ENCODE data around the gene SLC12A4. TPM values are rescaled to one million over a fixed set of nuclear protein-coding genes. Genes with fewer than 3 reads are reported as not detected.
"Not testable (repeated sequence)": the region's sequence is repeated elsewhere in the genome, so short reads cannot be mapped to it uniquely, and the experiment has no call there.

SLC12A4 gene
- total RNA-seq, 2 donors from 2014 or later: 34.6 to 47.0 TPM

DNA sequence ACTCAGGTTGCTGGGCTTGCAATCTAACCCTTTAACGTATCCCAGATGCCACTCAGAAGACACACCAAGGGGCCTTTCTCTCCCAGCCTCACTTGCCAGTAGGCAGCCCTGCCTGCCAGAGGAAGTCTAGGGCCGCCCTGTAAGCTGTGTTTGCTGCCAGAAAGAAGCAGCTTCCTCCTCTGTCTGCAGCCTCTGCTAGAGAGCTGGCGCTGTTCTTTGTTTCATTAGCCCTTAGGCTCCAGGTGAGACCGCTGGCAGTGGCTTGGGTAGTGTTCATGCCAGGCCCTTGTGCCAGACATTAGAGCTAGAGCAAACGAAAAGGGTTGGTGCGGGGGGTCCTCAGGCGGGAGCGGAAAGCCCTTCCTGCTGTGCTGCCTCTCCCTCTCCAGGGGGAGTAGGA lies 45.7 kb downstream of the SLC12A4 start:
- peaks cover 8% of the 10 kb centered on the region for H3K36me3 Mint-ChIP-seq (ENCODE audit: low read depth)
- H3K27ac Mint-ChIP-seq: peak overlapping the region; percentile 89
- no peak for ATAC-seq (replicated peaks)
- H3K4me1 Mint-ChIP-seq: peaks cover 14% of the 10 kb centered on the region
- H3K9me3 Mint-ChIP-seq: no peaks in the 10 kb centered on the region
- H3K4me3 Mint-ChIP-seq: no peak overlapping the region
- H3K27me3 Mint-ChIP-seq: no peaks in the 10 kb centered on the region

GRCh38 chr16:67922221-67922620 lies 46.2 kb downstream of the SLC12A4 start:
- Mint-ChIP-seq H3K4me1 (peaks cover 20% of the 10 kb centered on the region), H3K36me3 (ENCODE audit: low read depth) (peaks cover 10% of the 10 kb centered on the region), H3K27me3 (no peaks in the 10 kb centered on the region), H3K27ac (peak overlapping the region; percentile 89), H3K4me3 (no peak overlapping the region), H3K9me3 (no peaks in the 10 kb centered on the region)
- ATAC-seq (replicated peaks): no peak

GRCh38 chr16:67919622-67920221 lies 48.7 kb downstream of the SLC12A4 start:
- Mint-ChIP-seq H3K27me3 (no peaks in the 10 kb centered on the region), H3K36me3 (ENCODE audit: low read depth) (peaks cover 10% of the 10 kb centered on the region), H3K4me1 (peaks cover 21% of the 10 kb centered on the region), H3K27ac (no peak overlapping the region), H3K4me3 (no peak overlapping the region), H3K9me3 (no peaks in the 10 kb centered on the region)
- no peak for ATAC-seq (replicated peaks)

DNA sequence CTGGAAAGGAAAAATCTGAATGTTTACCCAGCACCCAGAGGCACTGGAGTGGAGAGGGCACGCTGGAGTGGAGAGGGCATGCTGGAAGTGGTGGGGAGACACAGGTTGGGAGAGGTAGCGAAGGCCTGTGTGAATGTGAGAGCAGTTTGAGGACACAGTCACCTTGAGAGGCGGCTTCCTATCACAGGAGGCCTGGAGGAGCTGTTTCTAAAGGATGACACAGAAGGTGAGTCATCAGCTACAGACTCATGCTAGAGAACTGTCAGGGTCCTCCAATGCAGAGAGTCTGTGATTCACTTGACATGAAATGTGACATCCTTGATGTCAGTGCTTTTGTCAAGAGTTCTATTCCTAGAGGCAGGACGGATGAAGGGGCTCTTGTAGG lies 50.6 kb downstream of the SLC12A4 start:
- Mint-ChIP-seq H3K9me3 (no peaks in the 10 kb centered on the region), H3K36me3 (ENCODE audit: low read depth) (peaks cover 10% of the 10 kb centered on the region), H3K27me3 (no peaks in the 10 kb centered on the region), H3K4me1 (peaks cover 21% of the 10 kb centered on the region), H3K27ac (peak overlapping the region; percentile 88), H3K4me3 (peak overlapping the region; percentile 54)
- ATAC-seq (replicated peaks): peak; percentile 100

- peak overlapping the region; percentile 88 for H3K27ac Mint-ChIP-seq
- no peaks in the 10 kb centered on the region for H3K27me3 Mint-ChIP-seq
- peaks cover 10% of the 10 kb centered on the region for H3K36me3 Mint-ChIP-seq (ENCODE audit: low read depth)
- peaks cover 20% of the 10 kb centered on the region for H3K4me1 Mint-ChIP-seq
- peak; percentile 5 for ATAC-seq (replicated peaks)
- peak overlapping the region; percentile 54 for H3K4me3 Mint-ChIP-seq
- no peaks in the 10 kb centered on the region for H3K9me3 Mint-ChIP-seq
Measured at GRCh38 chr16:67917140-67917851, 51.1 kb downstream of the SLC12A4 start.

GRCh38 chr16:67915831-67916723 lies 52.4 kb downstream of the SLC12A4 start:
- Mint-ChIP-seq H3K9me3 (no peaks in the 10 kb centered on the region), H3K27ac (peak overlapping the region; percentile 90), H3K27me3 (no peaks in the 10 kb centered on the region), H3K4me1 (peaks cover 12% of the 10 kb centered on the region), H3K36me3 (ENCODE audit: low read depth) (peaks cover 10% of the 10 kb centered on the region), H3K4me3 (no peak overlapping the region)
- no peak for ATAC-seq (replicated peaks)

DNA sequence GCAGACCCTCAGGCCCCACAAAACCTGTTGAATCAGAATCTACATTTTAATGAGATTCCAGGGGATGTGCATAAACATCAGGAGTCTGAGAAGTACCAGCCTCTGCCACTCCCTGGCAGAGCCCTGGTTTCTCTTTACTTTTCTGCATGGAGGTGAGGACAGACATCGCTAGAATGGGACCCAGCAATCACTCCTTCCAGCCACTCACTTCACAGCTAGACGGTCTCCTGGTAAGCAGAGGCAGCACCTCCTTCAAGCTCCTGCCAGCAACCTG lies 53.0 kb downstream of the SLC12A4 start:
- not testable (repeated sequence) for ATAC-seq (replicated peaks)

DNA sequence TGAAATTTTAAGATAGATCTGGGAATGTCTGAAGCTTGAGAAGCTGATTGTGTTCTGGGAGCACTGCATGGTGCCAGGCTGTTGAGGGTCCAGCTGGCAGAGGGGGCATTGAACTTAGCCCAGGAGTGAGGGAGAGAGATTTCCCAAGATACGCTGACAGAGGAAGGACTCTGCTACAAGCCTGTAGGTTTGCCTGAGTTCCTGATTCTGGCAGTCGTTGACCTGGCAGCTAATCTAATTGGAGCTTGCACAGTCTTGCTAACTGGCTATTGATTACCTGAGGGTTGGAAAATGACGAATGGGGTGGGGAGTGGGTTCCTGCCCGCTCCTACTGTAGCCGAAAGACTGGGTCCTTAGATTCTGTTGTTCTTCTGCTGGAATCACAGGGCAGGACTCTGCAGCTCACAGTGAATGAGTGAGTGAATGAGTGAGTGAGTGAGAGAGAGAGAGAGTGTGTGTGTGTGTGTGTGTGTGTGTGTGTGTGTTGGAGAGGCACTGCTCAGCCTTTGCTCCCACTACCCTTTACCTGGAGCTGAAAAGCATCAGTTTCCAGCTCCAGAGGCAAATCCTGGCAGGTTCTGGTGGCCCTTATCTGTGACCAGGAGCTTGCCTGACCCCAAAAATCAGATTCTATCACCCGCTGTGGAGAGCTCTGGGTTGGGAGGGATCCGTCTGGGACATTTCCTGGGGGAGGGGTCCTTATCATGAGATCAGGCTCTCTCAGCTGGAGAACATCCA lies 53.5 kb downstream of the SLC12A4 start:
- Mint-ChIP-seq H3K9me3 (no peaks in the 10 kb centered on the region), H3K36me3 (ENCODE audit: low read depth) (peaks cover 12% of the 10 kb centered on the region), H3K27me3 (no peaks in the 10 kb centered on the region), H3K27ac (peak overlapping the region; percentile 27), H3K4me3 (no peak overlapping the region), H3K4me1 (peaks cover 13% of the 10 kb centered on the region)
- no peak for ATAC-seq (replicated peaks)

More for the DNA sequence above, 53.0 kb downstream of the SLC12A4 start:
- H3K9me3 Mint-ChIP-seq, H3K4me3 Mint-ChIP-seq, H3K27me3 Mint-ChIP-seq: not testable (repeated sequence)
- Mint-ChIP-seq H3K27ac (peak overlapping the region; percentile 90), H3K4me1 (peaks cover 12% of the 10 kb centered on the region), H3K36me3 (ENCODE audit: low read depth) (peaks cover 10% of the 10 kb centered on the region)

- peak; percentile 74 for ATAC-seq (replicated peaks)
- Mint-ChIP-seq H3K27ac (peak overlapping the region; percentile 41), H3K36me3 (ENCODE audit: low read depth) (peaks cover 8% of the 10 kb centered on the region), H3K9me3 (no peaks in the 10 kb centered on the region), H3K4me1 (peaks cover 9% of the 10 kb centered on the region), H3K4me3 (no peak overlapping the region), H3K27me3 (no peaks in the 10 kb centered on the region)
Measured at GRCh38 chr16:67910158-67910557, 58.3 kb downstream of the SLC12A4 start.

DNA sequence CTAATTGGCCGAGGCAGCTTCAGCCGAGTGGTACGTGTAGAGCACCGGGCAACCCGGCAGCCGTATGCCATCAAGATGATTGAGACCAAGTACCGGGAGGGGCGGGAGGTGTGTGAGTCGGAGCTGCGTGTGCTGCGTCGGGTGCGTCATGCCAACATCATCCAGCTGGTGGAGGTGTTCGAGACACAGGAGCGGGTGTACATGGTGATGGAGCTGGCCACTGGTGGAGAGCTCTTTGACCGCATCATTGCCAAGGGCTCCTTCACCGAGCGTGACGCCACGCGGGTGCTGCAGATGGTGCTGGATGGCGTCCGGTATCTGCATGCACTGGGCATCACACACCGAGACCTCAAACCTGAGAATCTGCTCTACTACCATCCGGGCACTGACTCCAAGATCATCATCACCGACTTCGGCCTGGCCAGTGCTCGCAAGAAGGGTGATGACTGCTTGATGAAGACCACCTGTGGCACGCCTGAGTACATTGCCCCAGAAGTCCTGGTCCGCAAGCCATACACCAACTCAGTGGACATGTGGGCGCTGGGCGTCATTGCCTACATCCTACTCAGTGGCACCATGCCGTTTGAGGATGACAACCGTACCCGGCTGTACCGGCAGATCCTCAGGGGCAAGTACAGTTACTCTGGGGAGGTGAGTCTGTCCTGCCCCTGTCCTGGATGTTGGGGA lies 59.2 kb downstream of the SLC12A4 start:
- Mint-ChIP-seq H3K4me1 (peaks cover 12% of the 10 kb centered on the region), H3K4me3 (no peak overlapping the region), H3K27ac (peak overlapping the region; percentile 41), H3K9me3 (no peaks in the 10 kb centered on the region), H3K27me3 (no peaks in the 10 kb centered on the region), H3K36me3 (ENCODE audit: low read depth) (peaks cover 8% of the 10 kb centered on the region)
- ATAC-seq (replicated peaks): no peak

DNA sequence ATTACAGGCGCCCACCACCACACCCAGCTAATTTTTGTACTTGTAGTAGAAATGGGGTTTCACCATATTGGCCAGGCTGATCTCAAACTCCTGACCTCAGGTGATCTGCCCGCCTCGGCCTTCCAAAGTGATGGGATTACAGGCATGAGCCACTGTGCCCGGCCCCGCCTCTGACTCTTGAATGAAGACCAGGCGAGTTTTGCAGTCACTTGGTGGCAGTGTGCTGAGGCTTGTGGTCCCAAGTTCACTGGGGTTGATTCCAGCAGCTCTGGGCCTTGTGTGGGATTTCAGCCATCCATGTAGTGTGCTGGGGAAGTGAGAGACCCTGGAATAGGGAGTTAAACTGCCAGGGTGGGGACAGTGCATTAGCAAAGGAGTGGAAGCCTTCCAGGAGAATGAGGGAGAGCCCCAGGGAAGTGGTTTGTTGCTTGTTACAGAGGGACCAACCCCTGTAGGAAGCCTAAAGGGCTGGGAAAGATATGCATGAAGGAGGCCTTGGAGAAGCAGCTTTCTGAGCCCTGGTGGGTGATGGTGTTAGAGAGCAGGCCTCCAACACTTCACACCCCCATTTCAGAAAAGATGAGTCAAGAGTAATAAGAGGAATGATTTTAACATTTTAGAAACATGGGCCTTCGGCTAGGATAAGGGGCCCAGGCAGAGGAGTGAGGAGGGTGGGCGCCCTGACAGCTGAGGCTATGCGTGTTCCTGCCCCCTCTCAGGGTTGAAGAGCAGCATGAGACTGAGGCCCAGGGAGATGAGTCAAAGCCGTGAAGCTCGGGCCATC lies 60.8 kb downstream of the SLC12A4 start:
- Mint-ChIP-seq H3K4me1 (peaks cover 12% of the 10 kb centered on the region), H3K9me3 (no peaks in the 10 kb centered on the region), H3K36me3 (ENCODE audit: low read depth) (peaks cover 21% of the 10 kb centered on the region), H3K27me3 (no peaks in the 10 kb centered on the region), H3K27ac (peak overlapping the region; percentile 73), H3K4me3 (no peak overlapping the region)
- ATAC-seq (replicated peaks): no peak

DNA sequence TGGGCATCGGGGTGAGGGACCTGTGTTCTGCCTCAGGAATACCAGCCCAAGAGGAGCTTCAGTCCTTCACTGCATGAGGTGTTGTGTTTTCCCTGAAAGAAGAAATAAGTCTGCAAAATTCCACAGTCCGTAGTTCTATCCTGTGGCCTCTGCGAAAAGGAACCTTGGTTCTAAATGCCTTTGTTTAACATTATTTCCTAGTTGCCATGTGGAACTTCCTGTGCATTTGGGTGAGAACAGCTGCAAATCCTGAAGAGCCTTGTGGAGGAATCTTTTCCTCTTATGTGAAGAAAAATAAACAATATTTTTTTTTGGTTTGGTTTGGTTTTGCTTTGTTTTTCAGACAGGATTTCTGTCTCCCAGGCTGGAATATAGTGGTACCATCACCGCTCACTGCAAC lies 65.6 kb downstream of the SLC12A4 start:
- H3K27me3 Mint-ChIP-seq: no peaks in the 10 kb centered on the region
- no peaks in the 10 kb centered on the region for H3K9me3 Mint-ChIP-seq
- peaks cover 13% of the 10 kb centered on the region for H3K36me3 Mint-ChIP-seq (ENCODE audit: low read depth)
- H3K27ac Mint-ChIP-seq: peak overlapping the region; percentile 35
- no peak overlapping the region for H3K4me3 Mint-ChIP-seq
- ATAC-seq (replicated peaks): no peak
- peaks cover 10% of the 10 kb centered on the region for H3K4me1 Mint-ChIP-seq

DNA sequence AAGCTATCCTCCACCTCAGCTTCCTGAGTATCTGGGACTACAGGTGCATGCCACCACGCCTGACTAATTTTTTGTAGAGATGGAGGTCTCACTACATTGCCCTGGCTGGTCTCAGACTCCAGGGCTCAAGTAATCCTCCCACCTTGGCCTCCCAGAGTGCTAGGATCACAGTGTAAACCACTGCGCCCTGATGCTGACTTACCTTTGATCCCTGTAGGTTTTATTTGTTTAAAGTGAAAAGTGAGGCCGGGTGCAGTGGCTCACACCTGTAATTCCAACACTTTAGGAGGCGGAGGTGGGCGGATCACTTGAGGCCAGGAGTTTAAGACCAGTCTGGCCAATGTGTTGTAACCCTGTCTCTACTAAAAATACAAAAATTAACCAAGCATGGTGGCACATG lies 66.7 kb downstream of the SLC12A4 start:
- peaks cover 13% of the 10 kb centered on the region for H3K36me3 Mint-ChIP-seq (ENCODE audit: low read depth)
- peaks cover 15% of the 10 kb centered on the region for H3K4me1 Mint-ChIP-seq
- no peak overlapping the region for H3K4me3 Mint-ChIP-seq
- H3K27me3 Mint-ChIP-seq: no peaks in the 10 kb centered on the region
- H3K9me3 Mint-ChIP-seq: no peaks in the 10 kb centered on the region
- H3K27ac Mint-ChIP-seq: no peak overlapping the region
- no peak for ATAC-seq (replicated peaks)

Measured in activated T-helper 17 cell treated with anti-CD3 and anti-CD28 coated beads, Interleukin-2, amount 50 U/mL, for 72 hours (primary cell).